Measurements from ENCODE around the gene DYDC2.

The DYDC2 gene

GRCh38 chr10:80319725-80320290 lies 36.8 kb upstream of the DYDC2 start:
- no peaks in the 10 kb centered on the region for H3K4me1 ChIP-seq (ENCODE audit: control insufficient read depth in 1 of 2, insufficient read depth in 1 of 2, low read depth in 1 of 2, low read length in 1 of 2)
- no peak overlapping the region for H3K4me3 ChIP-seq (ENCODE audit: low read depth in 1 of 2, low read length in 1 of 2)
- H3K9me3 ChIP-seq: no peaks in the 10 kb centered on the region
- no peaks in the 10 kb centered on the region for H3K36me3 ChIP-seq
- no peak for TF ChIP-seq CTCF (IDR thresholded peaks at IDR 0.05)
- H3K27me3 ChIP-seq: no peaks in the 10 kb centered on the region
- no peak overlapping the region for H3K27ac ChIP-seq

GRCh38 chr10:80320377-80320776 lies 36.2 kb upstream of the DYDC2 start:
- TF ChIP-seq CTCF (IDR thresholded peaks at IDR 0.05): no peak
- no peak overlapping the region for H3K27ac ChIP-seq
- no peaks in the 10 kb centered on the region for H3K4me1 ChIP-seq (ENCODE audit: control insufficient read depth in 1 of 2, insufficient read depth in 1 of 2, low read depth in 1 of 2, low read length in 1 of 2)
- H3K9me3 ChIP-seq: no peaks in the 10 kb centered on the region
- H3K36me3 ChIP-seq: no peaks in the 10 kb centered on the region
- H3K27me3 ChIP-seq: no peaks in the 10 kb centered on the region
- H3K4me3 ChIP-seq (ENCODE audit: low read depth in 1 of 2, low read length in 1 of 2): no peak overlapping the region

- no peaks in the 10 kb centered on the region for H3K4me1 ChIP-seq (ENCODE audit: control insufficient read depth in 1 of 2, insufficient read depth in 1 of 2, low read depth in 1 of 2, low read length in 1 of 2)
- H3K4me3 ChIP-seq (ENCODE audit: low read depth in 1 of 2, low read length in 1 of 2): no peak overlapping the region
- H3K9me3 ChIP-seq: no peaks in the 10 kb centered on the region
- no peaks in the 10 kb centered on the region for H3K36me3 ChIP-seq
- no peaks in the 10 kb centered on the region for H3K27me3 ChIP-seq
- no peak for TF ChIP-seq CTCF (IDR thresholded peaks at IDR 0.05)
- H3K27ac ChIP-seq: no peak overlapping the region
These were observed 35.4 kb upstream of the DYDC2 start for GRCh38 chr10:80321183-80321582.

GRCh38 chr10:80322158-80322557 lies 34.4 kb upstream of the DYDC2 start:
- Histone ChIP-seq H3K4me3 (ENCODE audit: low read depth in 1 of 2, low read length in 1 of 2) (no peak overlapping the region), H3K36me3 (no peaks in the 10 kb centered on the region), H3K27ac (no peak overlapping the region), H3K9me3 (no peaks in the 10 kb centered on the region), H3K27me3 (no peaks in the 10 kb centered on the region), H3K4me1 (ENCODE audit: control insufficient read depth in 1 of 2, insufficient read depth in 1 of 2, low read depth in 1 of 2, low read length in 1 of 2) (no peaks in the 10 kb centered on the region)
- TF ChIP-seq CTCF (IDR thresholded peaks at IDR 0.05): no peak

- Histone ChIP-seq H3K27ac (no peak overlapping the region), H3K4me1 (ENCODE audit: control insufficient read depth in 1 of 2, insufficient read depth in 1 of 2, low read depth in 1 of 2, low read length in 1 of 2) (no peaks in the 10 kb centered on the region), H3K27me3 (no peaks in the 10 kb centered on the region), H3K4me3 (ENCODE audit: low read depth in 1 of 2, low read length in 1 of 2) (no peak overlapping the region), H3K36me3 (no peaks in the 10 kb centered on the region), H3K9me3 (no peaks in the 10 kb centered on the region)
- no peak for TF ChIP-seq CTCF (IDR thresholded peaks at IDR 0.05)
These were observed 33.9 kb upstream of the DYDC2 start for GRCh38 chr10:80322711-80323110.

- H3K36me3 ChIP-seq: no peaks in the 10 kb centered on the region
- no peaks in the 10 kb centered on the region for H3K4me1 ChIP-seq (ENCODE audit: control insufficient read depth in 1 of 2, insufficient read depth in 1 of 2, low read depth in 1 of 2, low read length in 1 of 2)
- H3K27ac ChIP-seq: no peak overlapping the region
- no peak overlapping the region for H3K4me3 ChIP-seq (ENCODE audit: low read depth in 1 of 2, low read length in 1 of 2)
- no peak for TF ChIP-seq CTCF (IDR thresholded peaks at IDR 0.05)
- no peaks in the 10 kb centered on the region for H3K27me3 ChIP-seq
- no peaks in the 10 kb centered on the region for H3K9me3 ChIP-seq
These were observed 33.3 kb upstream of the DYDC2 start for GRCh38 chr10:80323311-80323710.
